GM19193 (cell line): ENCODE results near the gene SERPINB8.

Experiments used
- POLR2A ChIP-seq: IDR thresholded peaks from 4 replicates; pipeline ENCODE4 v1.6.1; 2011; ENCODE audit not compliant: insufficient read depth, insufficient read length; ENCODE audit errors: extremely low read depth

SERPINB8 gene

GRCh38 chr18:63986885-63987284 is 17.0 kb downstream of the SERPINB8 start:
- TF ChIP-seq POLR2A: no peak

GRCh38 chr18:63987743-63988142 is 17.9 kb downstream of the SERPINB8 start:
- no peak for TF ChIP-seq POLR2A

GRCh38 chr18:63992751-63993150 is 22.9 kb downstream of the SERPINB8 start:
- TF ChIP-seq POLR2A: no peak

GRCh38 chr18:63994783-63995399 is 25.0 kb downstream of the SERPINB8 start:
- no peak for TF ChIP-seq POLR2A

GRCh38 chr18:63997041-63997440 is 27.2 kb downstream of the SERPINB8 start:
- no peak for TF ChIP-seq POLR2A

GRCh38 chr18:63997606-63998005 is 27.7 kb downstream of the SERPINB8 start:
- no peak for TF ChIP-seq POLR2A

- TF ChIP-seq POLR2A: no peak
Measured at GRCh38 chr18:63999871-64000270, 30.0 kb downstream of the SERPINB8 start.

- no peak for TF ChIP-seq POLR2A
Measured at GRCh38 chr18:64002581-64002980, 32.7 kb downstream of the SERPINB8 start.

- TF ChIP-seq POLR2A: no peak
Measured at GRCh38 chr18:64009305-64009704, 39.4 kb downstream of the SERPINB8 start.

- TF ChIP-seq POLR2A: no peak
Measured at GRCh38 chr18:64011513-64011912, 41.6 kb downstream of the SERPINB8 start.

GRCh38 chr18:64017870-64018269 is 48.0 kb downstream of the SERPINB8 start:
- TF ChIP-seq POLR2A: no peak

GRCh38 chr18:64019922-64020756 is 50.3 kb downstream of the SERPINB8 start:
- TF ChIP-seq POLR2A: no peak

GRCh38 chr18:64026350-64026749 is 56.5 kb downstream of the SERPINB8 start:
- no peak for TF ChIP-seq POLR2A

GRCh38 chr18:64027931-64028695 is 58.2 kb downstream of the SERPINB8 start:
- TF ChIP-seq POLR2A: no peak

GRCh38 chr18:64029096-64029495 is 59.2 kb downstream of the SERPINB8 start:
- TF ChIP-seq POLR2A: no peak
